B cell (primary cell): ENCODE results near the gene ANTKMT. TPM values are rescaled to one million over a fixed set of nuclear protein-coding genes. Genes with fewer than 3 reads are reported as not detected.

ENCODE experiments used
- ATAC-seq: fragments of 200-7000 bp; cut with Tn5 transposase; one replicate; pipeline ENCODE4 v1.10.0; 2021; ENCODE audit warnings: low read depth, mild to moderate bottlenecking, moderate number of reproducible peaks, moderate library complexity
- CTCF ChIA-PET: fragments of 350-600 bp; sonication (Branson Sonifier 250); formaldehyde crosslinking; loops from one replicate; lab custom pipeline; 2021; ENCODE audit warnings: antibody characterized with exemption, inconsistent platforms; lab: Charles Lee
- POLR2A ChIA-PET: fragments of 350-600 bp; sonication (Branson Sonifier 250); formaldehyde crosslinking; loops from one replicate; lab custom pipeline; 2021; ENCODE audit warnings: antibody characterized with exemption; lab: Charles Lee
- DNase-seq: peaks from one replicate; pipeline ENCODE4 v3.0.0; 2013
- H2AFZ ChIP-seq: 2 replicates; pipeline ENCODE4 v1.6.1; 2012; ENCODE audit warnings: mild to moderate bottlenecking, low read depth, low read length; ENCODE audit not compliant: insufficient read depth, poor library complexity, severe bottlenecking
- H3K27ac ChIP-seq, 2 donors: 1 replicate in 1 of 2; 2 replicates in 1 of 2; pipeline ENCODE4 v1.5.1; 2012 to 2013; ENCODE audit warnings: low read length in 2 of 2, mild to moderate bottlenecking in 2 of 2, moderate library complexity in 1 of 2
- H3K27me3 ChIP-seq, 4 experiments: fragments of 200-600 bp in 1 of 4; sonication (generic) in 1 of 4; replicated peaks in 1 of 4; 1 replicate in 2 of 4; 2 replicates in 2 of 4; pipeline versions ENCODE4 v1.6.1 to v1.7.0; 2013 to 2016; ENCODE audit warnings: low read length in 3 of 4, mild to moderate bottlenecking in 2 of 4, mixed read lengths in 1 of 4, moderate library complexity in 1 of 4; ENCODE audit not compliant: insufficient read depth in 4 of 4, control insufficient read depth in 3 of 4; ENCODE audit errors: control extremely low read depth in 1 of 4
- H3K36me3 ChIP-seq, 2 experiments: replicated peaks in 1 of 2; 1 replicate in 1 of 2; 2 replicates in 1 of 2; pipeline versions ENCODE4 v1.6.1 to v1.7.1; 2013; ENCODE audit warnings: low read length in 1 of 2; ENCODE audit not compliant: insufficient read depth in 2 of 2, control insufficient read depth in 1 of 2; ENCODE audit errors: control extremely low read depth in 1 of 2, extremely low read depth in 1 of 2
- H3K4me1 ChIP-seq, 2 donors: fragments of 200-600 bp in 1 of 2; sonication (generic) in 1 of 2; 1 replicate in 1 of 2; 2 replicates in 1 of 2; pipeline versions ENCODE4 v1.5.1 to v1.6.1; 2013 to 2017; ENCODE audit warnings: low read length in 2 of 2; ENCODE audit not compliant: control insufficient read depth in 2 of 2, insufficient read depth in 2 of 2
- H3K4me2 ChIP-seq: replicated peaks from 2 replicates; pipeline ENCODE3; 2012; ENCODE audit warnings: mild to moderate bottlenecking, low read depth, low read length; ENCODE audit not compliant: poor library complexity, severe bottlenecking
- H3K4me3 ChIP-seq, 5 experiments: fragments of 200-600 bp in 1 of 5; sonication (generic) in 1 of 5; 1 replicate in 3 of 5; 2 replicates in 2 of 5; pipeline versions ENCODE4 v1.5.1 to v1.7.0; 2011 to 2016; ENCODE audit warnings: low read length in 4 of 5, mild to moderate bottlenecking in 4 of 5, low read depth in 2 of 5, control low read depth in 1 of 5, moderate library complexity in 1 of 5; ENCODE audit not compliant: insufficient read depth in 1 of 5; ENCODE audit errors: control extremely low read depth in 1 of 5, extremely low read depth in 1 of 5
- H3K79me2 ChIP-seq: fragments of 200-600 bp; sonication (generic); one replicate; pipeline ENCODE4 v1.6.0; 2016; ENCODE audit warnings: low read length; ENCODE audit not compliant: control insufficient read depth, insufficient read depth
- H3K9ac ChIP-seq: fragments of 200-600 bp; sonication (generic); 2 replicates; pipeline ENCODE4 v1.6.1; 2017; ENCODE audit warnings: mild to moderate bottlenecking, low read length, moderate library complexity
- H3K9me3 ChIP-seq, 3 donors: one replicate each; pipeline versions ENCODE4 v1.6.1 to v1.7.1; 2013; ENCODE audit warnings: low read length in 2 of 3; ENCODE audit not compliant: control insufficient read depth in 2 of 3, insufficient read depth in 1 of 3; ENCODE audit errors: control extremely low read depth in 1 of 3
- H4K20me1 ChIP-seq: 2 replicates; pipeline ENCODE4 v1.6.0; 2012; ENCODE audit warnings: mild to moderate bottlenecking, low read length; ENCODE audit not compliant: insufficient read depth, control insufficient read depth, poor library complexity, severe bottlenecking
- H3K27ac Mint-ChIP-seq: one replicate; pipeline ENCODE4 v1.8.0; 2021; ENCODE audit warnings: mixed read lengths
- H3K27me3 Mint-ChIP-seq: one replicate; pipeline ENCODE4 v1.8.0; 2021; ENCODE audit warnings: mixed read lengths
- H3K4me1 Mint-ChIP-seq: one replicate; pipeline ENCODE4 v1.8.0; 2021; ENCODE audit warnings: mixed read lengths
- H3K4me3 Mint-ChIP-seq: one replicate; pipeline ENCODE4 v1.8.0; 2021; ENCODE audit warnings: mixed read lengths
- H3K9me3 Mint-ChIP-seq: one replicate; pipeline ENCODE4 v1.8.0; 2022; ENCODE audit warnings: mixed read lengths; ENCODE audit not compliant: insufficient read depth
- CTCF ChIP-seq: fragments of 200-600 bp; IDR thresholded peaks from one replicate; pipeline ENCODE4 v1.8.0; 2022; ENCODE audit warnings: antibody characterized with exemption, mild to moderate bottlenecking
- EZH2 ChIP-seq: IDR thresholded peaks from 2 replicates; pipeline ENCODE4 v1.6.1; 2012; ENCODE audit warnings: borderline replicate concordance, low read depth, mild to moderate bottlenecking, moderate library complexity, low read length; ENCODE audit not compliant: insufficient read depth, poor library complexity, severe bottlenecking
- WGBS: methylation state at CpG from one replicate; pipeline ENCODE4 v1.1.5; 2013; ENCODE audit warnings: missing lambda C conversion rate; ENCODE audit not compliant: insufficient coverage; 5-methylcytosine and 5-hydroxymethylcytosine counted together
- intact Hi-C: fragments of 100-400 bp; cut with micrococcal nuclease; formaldehyde crosslinking; loops from one replicate; pipeline ENCODE4 v1.10.0; 2022
- polyA plus RNA-seq: library from polyadenylated mRNA; depleted of rRNA; stranded (reverse); fragments of >200 nt; gene quantifications from 2 replicates; pipeline ENCODE4 v1.2.3, GENCODE V29; 2012
- total RNA-seq, 2 donors: library from RNA; stranded (reverse); fragments of 120-200 nt in 1 of 2; gene quantifications; 1 replicate in 1 of 2; 2 replicates in 1 of 2; pipeline versions ENCODE4 v1.2.3 to v1.2.4, GENCODE V29; 2013 to 2022

ANTKMT gene
- total and polyA plus RNA-seq, 2 donors (not counting 1 experiment from before 2014, with no cell fraction given): 41.0 to 54.1 TPM

DNA sequence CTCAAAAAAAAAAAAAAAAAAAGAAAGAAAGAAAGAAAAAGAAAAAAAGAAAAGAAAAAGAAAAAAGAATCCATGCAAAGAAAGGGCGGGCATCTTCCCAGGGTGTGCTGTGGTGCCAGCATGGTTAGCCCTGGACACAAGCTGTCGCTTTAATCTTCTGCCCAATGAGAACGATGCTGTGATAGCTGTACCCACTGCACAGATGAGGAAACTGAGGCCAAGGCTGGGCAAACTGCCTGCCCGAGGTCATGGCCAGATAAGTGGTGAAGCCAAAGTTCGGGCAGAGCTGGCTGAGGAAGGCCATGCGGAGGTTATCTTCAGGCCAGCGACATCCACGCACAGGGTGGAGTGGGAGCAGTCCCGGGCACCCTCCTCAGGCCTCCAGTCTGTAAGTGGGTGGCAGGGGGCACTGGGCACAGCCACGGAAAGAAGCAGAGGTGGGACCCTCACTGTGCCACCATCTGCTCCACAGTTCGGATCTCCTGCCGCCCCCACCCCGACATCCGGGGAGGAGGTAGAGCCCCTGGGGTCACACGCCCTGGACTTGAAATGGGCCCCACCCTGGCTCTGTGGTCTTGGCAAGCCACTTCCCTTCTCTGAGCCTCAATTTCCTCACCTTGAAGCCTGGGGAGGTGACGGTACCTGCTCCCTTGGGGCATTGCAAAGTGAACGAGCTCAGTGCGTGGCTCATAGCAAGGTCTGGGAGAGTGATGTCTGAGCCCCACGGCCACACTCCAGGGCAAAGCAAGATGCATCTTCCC lies 21.9 kb upstream of the ANTKMT start:
- CTCF ChIA-PET: no interaction called here
- H3K4me1 ChIP-seq: peaks cover 32 to 35% of the 10 kb centered on the region in 2 donors

More for the DNA sequence above, 21.9 kb upstream of the ANTKMT start:
- H4K20me1 ChIP-seq: no peaks in the 10 kb centered on the region
- intact Hi-C loops: no loop called here
- Mint-ChIP-seq H3K27me3 (peaks cover 33% of the 10 kb centered on the region), H3K27ac (no peak overlapping the region), H3K4me3 (no peak overlapping the region), H3K9me3 (no peaks in the 10 kb centered on the region), H3K4me1 (peaks cover 9% of the 10 kb centered on the region)
- H3K9ac ChIP-seq: no peak overlapping the region
- peaks cover 0 to 77% (median 33%) of the 10 kb centered on the region in 4 experiments for H3K27me3 ChIP-seq
- no peaks in the 10 kb centered on the region for H3K79me2 ChIP-seq
- no peaks in the 10 kb centered on the region for H3K36me3 ChIP-seq
- DNase-seq (no peak), ATAC-seq (no peak)
- POLR2A ChIA-PET: interaction anchor here (0.7 kb wide), 2 partner anchors 12 to 27 kb away, joined by 7 to 8 read pairs; partner anchors contain the start of gene CCDC78
- no peak for TF ChIP-seq CTCF
- TF ChIP-seq EZH2: no peak
- no peak overlapping the region for H3K4me2 ChIP-seq
- H3K4me3 ChIP-seq: no peak overlapping the region
- H2AFZ ChIP-seq: no peak overlapping the region
- WGBS: 75% methylated on average over 15 of the region's 19 CpGs
- H3K9me3 ChIP-seq: peaks cover 0 to 35% (median 0%) of the 10 kb centered on the region in 3 donors
- H3K27ac ChIP-seq: no peak overlapping the region
